ENCODE data around the gene CMTM7.
"Not testable (repeated sequence)": the region's sequence is repeated elsewhere in the genome, so short reads cannot be mapped to it uniquely, and the experiment has no call there.

Gene CMTM7

GRCh38 chr3:32438596-32439344 is 47.1 kb downstream of the CMTM7 start:
- no peak for DNase-seq

- not testable (repeated sequence) for DNase-seq
These were observed 47.8 kb downstream of the CMTM7 start for GRCh38 chr3:32439421-32439820.

- DNase-seq: peak; percentile 53
These were observed 49.1 kb downstream of the CMTM7 start for GRCh38 chr3:32440611-32441350.

- peak; percentile 54 for DNase-seq
These were observed 51.1 kb downstream of the CMTM7 start for GRCh38 chr3:32442766-32443165.

GRCh38 chr3:32443478-32443877 is 51.8 kb downstream of the CMTM7 start:
- peak; percentile 52 for DNase-seq

GRCh38 chr3:32447865-32448400 is 56.3 kb downstream of the CMTM7 start:
- no peak for DNase-seq

GRCh38 chr3:32448686-32449474 is 57.2 kb downstream of the CMTM7 start:
- no peak for DNase-seq

- DNase-seq: no peak
These were observed 58.0 kb downstream of the CMTM7 start for GRCh38 chr3:32449691-32450090.

GRCh38 chr3:32450426-32450825 is 58.8 kb downstream of the CMTM7 start:
- DNase-seq: no peak

- no peak for DNase-seq
These were observed 59.5 kb downstream of the CMTM7 start for GRCh38 chr3:32450992-32451659.

- no peak for DNase-seq
These were observed 60.4 kb downstream of the CMTM7 start for GRCh38 chr3:32452009-32452408.

- DNase-seq: peak; percentile 54
These were observed 61.7 kb downstream of the CMTM7 start for GRCh38 chr3:32453346-32453745.

GRCh38 chr3:32454111-32454510 is 62.5 kb downstream of the CMTM7 start:
- DNase-seq: no peak

- DNase-seq: no peak
These were observed 63.3 kb downstream of the CMTM7 start for GRCh38 chr3:32454731-32455608.

- no peak for DNase-seq
These were observed 64.2 kb downstream of the CMTM7 start for GRCh38 chr3:32455609-32456428.

- no peak for DNase-seq
These were observed 64.9 kb downstream of the CMTM7 start for GRCh38 chr3:32456429-32457130.

- no peak for DNase-seq
These were observed 66.4 kb downstream of the CMTM7 start for GRCh38 chr3:32457971-32458471.

- no peak for DNase-seq
These were observed 67.8 kb downstream of the CMTM7 start for GRCh38 chr3:32459450-32459849.

- DNase-seq: no peak
These were observed 68.5 kb downstream of the CMTM7 start for GRCh38 chr3:32460031-32460749.

Data from fibroblast of upper back skin (primary cell).